ENCODE results near the gene C1orf210.

DNA sequence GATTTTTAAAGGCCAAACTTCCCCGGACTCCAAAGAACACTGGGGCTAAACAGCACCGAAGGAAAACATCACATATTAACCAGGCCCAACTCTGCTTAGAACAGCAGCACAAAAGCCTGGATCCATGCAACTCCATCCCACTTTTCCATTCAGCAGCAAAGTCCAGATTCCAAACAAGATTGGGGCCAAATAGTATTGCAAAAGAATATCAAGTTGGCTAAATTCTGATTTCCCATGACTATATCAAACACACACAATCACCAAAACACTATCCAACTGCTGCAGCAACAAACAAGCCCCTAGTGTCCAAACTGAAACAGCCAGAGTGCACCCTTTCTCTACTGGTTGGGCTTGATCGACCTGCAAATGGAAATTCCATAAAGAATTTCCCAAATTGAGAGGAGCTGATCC lies 35.0 kb downstream of the C1orf210 start:
- no peak for TF ChIP-seq TEAD1 (CRISPR knock-in tag; IDR thresholded peaks at IDR 0.05)
- TF ChIP-seq ATF3 (IDR thresholded peaks at IDR 0.05): no peak
- no peak for TF ChIP-seq ATF3 (CRISPR knock-in tag; conservative IDR thresholded peaks at IDR 0.05)
- TF ChIP-seq XRCC4 (IDR thresholded peaks at IDR 0.05; ENCODE audit: extremely low read depth, insufficient read depth, insufficient read length): no peak
- TF ChIP-seq, protein P1, sequence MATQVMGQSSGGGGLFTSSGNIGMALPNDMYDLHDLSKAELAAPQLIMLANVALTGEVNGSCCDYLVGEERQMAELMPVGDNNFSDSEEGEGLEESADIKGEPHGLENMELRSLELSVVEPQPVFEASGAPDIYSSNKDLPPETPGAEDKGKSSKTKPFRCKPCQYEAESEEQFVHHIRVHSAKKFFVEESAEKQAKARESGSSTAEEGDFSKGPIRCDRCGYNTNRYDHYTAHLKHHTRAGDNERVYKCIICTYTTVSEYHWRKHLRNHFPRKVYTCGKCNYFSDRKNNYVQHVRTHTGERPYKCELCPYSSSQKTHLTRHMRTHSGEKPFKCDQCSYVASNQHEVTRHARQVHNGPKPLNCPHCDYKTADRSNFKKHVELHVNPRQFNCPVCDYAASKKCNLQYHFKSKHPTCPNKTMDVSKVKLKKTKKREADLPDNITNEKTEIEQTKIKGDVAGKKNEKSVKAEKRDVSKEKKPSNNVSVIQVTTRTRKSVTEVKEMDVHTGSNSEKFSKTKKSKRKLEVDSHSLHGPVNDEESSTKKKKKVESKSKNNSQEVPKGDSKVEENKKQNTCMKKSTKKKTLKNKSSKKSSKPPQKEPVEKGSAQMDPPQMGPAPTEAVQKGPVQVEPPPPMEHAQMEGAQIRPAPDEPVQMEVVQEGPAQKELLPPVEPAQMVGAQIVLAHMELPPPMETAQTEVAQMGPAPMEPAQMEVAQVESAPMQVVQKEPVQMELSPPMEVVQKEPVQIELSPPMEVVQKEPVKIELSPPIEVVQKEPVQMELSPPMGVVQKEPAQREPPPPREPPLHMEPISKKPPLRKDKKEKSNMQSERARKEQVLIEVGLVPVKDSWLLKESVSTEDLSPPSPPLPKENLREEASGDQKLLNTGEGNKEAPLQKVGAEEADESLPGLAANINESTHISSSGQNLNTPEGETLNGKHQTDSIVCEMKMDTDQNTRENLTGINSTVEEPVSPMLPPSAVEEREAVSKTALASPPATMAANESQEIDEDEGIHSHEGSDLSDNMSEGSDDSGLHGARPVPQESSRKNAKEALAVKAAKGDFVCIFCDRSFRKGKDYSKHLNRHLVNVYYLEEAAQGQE (IDR thresholded peaks at IDR 0.05; ENCODE audit: borderline replicate concordance): no peak
- TF ChIP-seq, protein P1 (CRISPR knock-in tag; IDR thresholded peaks at IDR 0.05; ENCODE audit: low read depth): no peak
- TF ChIP-seq XRCC5 (IDR thresholded peaks at IDR 0.05; ENCODE audit: low read depth, low read length): no peak
- TF ChIP-seq CEBPB (tag; IDR thresholded peaks at IDR 0.05): no peak
- TF ChIP-seq CBX5 (IDR thresholded peaks at IDR 0.05; ENCODE audit: borderline replicate concordance, low read depth): no peak
- TF ChIP-seq NFIC (IDR thresholded peaks at IDR 0.05): no peak
- no peak for TF ChIP-seq MAFG (tag; conservative IDR thresholded peaks at IDR 0.05)
- no peak for TF ChIP-seq THRA (IDR thresholded peaks at IDR 0.05)
- no peak for TF ChIP-seq NFXL1 (CRISPR knock-in tag; IDR thresholded peaks at IDR 0.05)
- no peak for TF ChIP-seq ZBTB33 (CRISPR knock-in tag; IDR thresholded peaks at IDR 0.05)
- no peak for TF ChIP-seq CHD4 (IDR thresholded peaks at IDR 0.05; ENCODE audit: insufficient read depth, insufficient replicate concordance, low read depth, low read length, poor library complexity, severe bottlenecking)
